ENCODE data around the gene TTC34. TPM values are rescaled to one million over a fixed set of nuclear protein-coding genes. Genes with fewer than 3 reads are reported as not detected.

Gene TTC34
- total and polyA plus RNA-seq, 2 donors from 2014 or later: 0.15 to 2.4 TPM

GRCh38 chr1:2795926-2796325 is 5.6 kb downstream of the TTC34 start:
- Histone ChIP-seq H3K4me3 (ENCODE audit: low read length in 3 of 3) (no peak overlapping the region), H3K4me1 (ENCODE audit: control insufficient read depth in 2 of 3, insufficient read depth in 2 of 3, low read depth in 1 of 3, low read length in 3 of 3) (no peaks in the 10 kb centered on the region), H3K9me3 (ENCODE audit: control insufficient read depth in 2 of 3, insufficient read depth in 1 of 3, low read length in 3 of 3) (peaks cover 1 to 9% (median 8%) of the 10 kb centered on the region in 3 donors), H3K9ac (ENCODE audit: low read length in 3 of 3) (no peak overlapping the region), H3K27me3 (ENCODE audit: control insufficient read depth, insufficient read depth, low read length) (peaks cover 3% of the 10 kb centered on the region), H3K36me3 (ENCODE audit: control insufficient read depth in 2 of 3, insufficient read depth in 3 of 3, low read length in 3 of 3) (no peaks in the 10 kb centered on the region), H3K27ac (ENCODE audit: low read depth in 2 of 2, low read length in 2 of 2) (no peak overlapping the region)
- no peak for TF ChIP-seq CTCF (IDR thresholded peaks at IDR 0.05; ENCODE audit: borderline replicate concordance, extremely low read depth, insufficient read depth)
- DNase-seq (no peak), FAIRE-seq (no peak)
- intact Hi-C loops (cut with DNase I): no loop called here

GRCh38 chr1:2791027-2791760 is 10.3 kb downstream of the TTC34 start:
- no peak for TF ChIP-seq CTCF (IDR thresholded peaks at IDR 0.05; ENCODE audit: borderline replicate concordance, extremely low read depth, insufficient read depth)
- intact Hi-C loops (cut with DNase I): no loop called here
- no peak overlapping the region for H3K4me3 ChIP-seq (ENCODE audit: low read length in 3 of 3)
- DNase-seq (peak in 1 of 5 donors; percentile 40), FAIRE-seq (no peak)
- no peak overlapping the region for H3K27ac ChIP-seq (ENCODE audit: low read depth in 2 of 2, low read length in 2 of 2)
- no peak overlapping the region for H3K9ac ChIP-seq (ENCODE audit: low read length in 3 of 3)
- peaks cover 5% of the 10 kb centered on the region for H3K27me3 ChIP-seq (ENCODE audit: control insufficient read depth, insufficient read depth, low read length)
- no peaks in the 10 kb centered on the region for H3K36me3 ChIP-seq (ENCODE audit: control insufficient read depth in 2 of 3, insufficient read depth in 3 of 3, low read length in 3 of 3)
- peaks cover 1 to 9% (median 8%) of the 10 kb centered on the region in 3 donors for H3K9me3 ChIP-seq (ENCODE audit: control insufficient read depth in 2 of 3, insufficient read depth in 1 of 3, low read length in 3 of 3)
- H3K4me1 ChIP-seq (ENCODE audit: control insufficient read depth in 2 of 3, insufficient read depth in 2 of 3, low read depth in 1 of 3, low read length in 3 of 3): no peaks in the 10 kb centered on the region

DNA sequence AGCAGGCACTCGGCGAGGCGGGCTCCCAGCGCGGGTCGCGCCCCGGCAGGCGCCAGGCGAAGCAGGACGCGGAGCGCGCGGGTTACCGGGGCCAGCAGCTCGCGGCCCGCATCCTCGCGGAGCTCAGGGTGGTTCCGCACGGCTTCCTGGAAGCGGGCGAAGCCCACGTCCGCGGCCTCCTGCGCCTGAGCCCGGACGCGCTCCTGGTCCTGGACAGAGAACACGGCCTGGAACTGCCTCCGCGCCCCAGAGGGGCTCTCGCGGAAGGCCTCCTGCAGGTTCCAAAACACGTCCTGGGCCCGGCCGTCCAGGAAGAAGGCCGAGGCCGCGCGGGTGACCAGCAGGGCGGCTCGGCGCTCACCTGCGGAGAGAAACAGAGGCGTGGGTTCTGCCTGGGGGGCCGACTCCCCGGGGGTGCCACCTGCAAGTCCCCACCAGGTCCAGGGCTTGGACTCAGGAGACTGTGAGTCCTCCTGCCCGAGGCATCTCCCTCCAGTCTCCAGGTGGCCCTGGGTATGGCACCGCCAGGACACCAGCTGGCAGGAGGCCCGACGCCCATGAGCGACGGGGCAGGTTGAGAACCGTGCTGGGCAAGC is 11.4 kb downstream of the TTC34 start:
- Histone ChIP-seq H3K9me3 (ENCODE audit: control insufficient read depth in 2 of 3, insufficient read depth in 1 of 3, low read length in 3 of 3) (peaks cover 1 to 8% (median 6%) of the 10 kb centered on the region in 3 donors), H3K27me3 (ENCODE audit: control insufficient read depth, insufficient read depth, low read length) (peaks cover 5% of the 10 kb centered on the region), H3K36me3 (ENCODE audit: control insufficient read depth in 2 of 3, insufficient read depth in 3 of 3, low read length in 3 of 3) (no peaks in the 10 kb centered on the region), H3K27ac (ENCODE audit: low read depth in 2 of 2, low read length in 2 of 2) (no peak overlapping the region), H3K9ac (ENCODE audit: low read length in 3 of 3) (no peak overlapping the region), H3K4me3 (ENCODE audit: low read length in 3 of 3) (no peak overlapping the region), H3K4me1 (ENCODE audit: control insufficient read depth in 2 of 3, insufficient read depth in 2 of 3, low read depth in 1 of 3, low read length in 3 of 3) (no peaks in the 10 kb centered on the region)
- intact Hi-C loops (cut with DNase I): loop anchor here (5.0 kb wide), 1 partner anchor 373 kb away; no protein-coding TSS in a partner anchor
- TF ChIP-seq CTCF (IDR thresholded peaks at IDR 0.05; ENCODE audit: borderline replicate concordance, extremely low read depth, insufficient read depth): no peak
- DNase-seq (peak in 2 of 5 donors; percentile 41 to 60), FAIRE-seq (no peak)
